Spleen (tissue), 7 donors: ENCODE results near the gene AKNAD1.

ENCODE experiments used
- CTCF ChIP-seq, 11 experiments: fragments of 200-600 bp in 7 of 11; fragments of 450-650 bp in 4 of 11; sonication (generic) in 4 of 11; IDR thresholded peaks in 8 of 11; conservative IDR thresholded peaks in 3 of 11; 1 replicate in 7 of 11; 2 replicates in 4 of 11; pipeline versions ENCODE4 v1.4.0 to v1.8.0; 2016 to 2021; ENCODE audit warnings: antibody characterized with exemption in 11 of 11, inconsistent platforms in 4 of 11, mild to moderate bottlenecking in 1 of 11
- POLR2A ChIP-seq, 3 donors: fragments of 450-650 bp; IDR thresholded peaks; one replicate each; pipeline ENCODE4 v1.5.1; 2017; ENCODE audit warnings: antibody characterized with exemption in 3 of 3, mild to moderate bottlenecking in 1 of 3
- POLR2AphosphoS5 ChIP-seq, 3 donors: sonication (generic); formaldehyde crosslinking; IDR thresholded peaks; one replicate each; pipeline ENCODE4 v1.5.1; 2017; ENCODE audit warnings: antibody characterized with exemption in 3 of 3
- donor health status: DM: no; HTN: no; CAD: no; lungs with moderate emphysema.
- donor health status: DM: no; HTN: no; CAD: no.
- donor health status: DM: no; HTN: no; CAD: no.

GRCh38 chr1:108823632-108824031 lies 33.3 kb downstream of the AKNAD1 start:
- no peak for TF ChIP-seq CTCF (IDR thresholded peaks at IDR 0.05 in 8 of 11, conservative IDR thresholded peaks at IDR 0.05 in 3 of 11)
- TF ChIP-seq POLR2A (IDR thresholded peaks at IDR 0.05) = no peak
- no peak for TF ChIP-seq POLR2AphosphoS5 (IDR thresholded peaks at IDR 0.05)
